GM21825 (cell line): Measurements from ENCODE around the gene TENM4.

Experiments
- ATAC-seq: cut with Tn5 transposase; IDR thresholded peaks from one replicate; pipeline ENCODE4 v1.9.1; 2021; ENCODE audit warnings: mild to moderate bottlenecking, moderate library complexity; ENCODE audit not compliant: unreplicated experiment

TENM4 gene

GRCh38 chr11:79422866-79423265, 18.0 kb downstream of the TENM4 start:
- no peak for ATAC-seq

- ATAC-seq: no peak
Measured at GRCh38 chr11:79421820-79422219, 19.0 kb downstream of the TENM4 start.

- ATAC-seq: no peak
Measured at GRCh38 chr11:79419120-79419519, 21.7 kb downstream of the TENM4 start.

GRCh38 chr11:79418241-79418640, 22.6 kb downstream of the TENM4 start:
- ATAC-seq: no peak

- no peak for ATAC-seq
Measured at GRCh38 chr11:79417069-79417920, 23.5 kb downstream of the TENM4 start.

- ATAC-seq: no peak
Measured at GRCh38 chr11:79415912-79416311, 24.9 kb downstream of the TENM4 start.

GRCh38 chr11:79415411-79415810, 25.4 kb downstream of the TENM4 start:
- ATAC-seq: no peak

GRCh38 chr11:79414644-79415317, 26.0 kb downstream of the TENM4 start:
- ATAC-seq: no peak

- no peak for ATAC-seq
Measured at GRCh38 chr11:79414041-79414440, 26.8 kb downstream of the TENM4 start.

- ATAC-seq: no peak
Measured at GRCh38 chr11:79413268-79413667, 27.6 kb downstream of the TENM4 start.

GRCh38 chr11:79412761-79413160, 28.1 kb downstream of the TENM4 start:
- no peak for ATAC-seq

GRCh38 chr11:79409330-79409729, 31.5 kb downstream of the TENM4 start:
- no peak for ATAC-seq

GRCh38 chr11:79406376-79406775, 34.5 kb downstream of the TENM4 start:
- peak; percentile 95 for ATAC-seq

GRCh38 chr11:79404806-79405205, 36.0 kb downstream of the TENM4 start:
- no peak for ATAC-seq

- no peak for ATAC-seq
Measured at GRCh38 chr11:79404325-79404724, 36.5 kb downstream of the TENM4 start.

- ATAC-seq: no peak
Measured at GRCh38 chr11:79403839-79404238, 37.0 kb downstream of the TENM4 start.

GRCh38 chr11:79402912-79403311, 37.9 kb downstream of the TENM4 start:
- ATAC-seq: no peak

GRCh38 chr11:79400717-79401330, 40.0 kb downstream of the TENM4 start:
- ATAC-seq: peak; percentile 58

GRCh38 chr11:79400206-79400605, 40.6 kb downstream of the TENM4 start:
- no peak for ATAC-seq

GRCh38 chr11:79397252-79397651, 43.6 kb downstream of the TENM4 start:
- no peak for ATAC-seq

- ATAC-seq: no peak
Measured at GRCh38 chr11:79396674-79397073, 44.2 kb downstream of the TENM4 start.

- no peak for ATAC-seq
Measured at GRCh38 chr11:79396001-79396400, 44.8 kb downstream of the TENM4 start.
